H1 (cell line): ENCODE data around the gene ZNF771. TPM values are rescaled to one million over a fixed set of nuclear protein-coding genes. Genes with fewer than 3 reads are reported as not detected.
A peak's percentile ranks its signal among the peaks of the same experiment; 100 is the strongest.

Experiments used
- CTCF ChIA-PET: fragments of 300-600 bp; sonication (Branson Sonifier 250); formaldehyde crosslinking; loops from one replicate; lab custom pipeline; 2021; ENCODE audit not compliant: partially characterized antibody; lab: Charles Lee
- POLR2A ChIA-PET: fragments of 300-600 bp; sonication (Branson Sonifier 250); formaldehyde crosslinking; loops from one replicate; lab custom pipeline; 2021; ENCODE audit warnings: inconsistent platforms; ENCODE audit not compliant: partially characterized antibody; lab: Charles Lee
- DNase-seq, 2 experiments: peaks; one replicate each; pipeline versions ENCODE4 v3.0.0 to v3.0.0-alpha.2; 2010 to 2022; ENCODE audit warnings: low spot score in 2 of 2, low read depth in 1 of 2, mixed read lengths in 1 of 2
- FAIRE-seq: peaks from 2 replicates; lab custom pipeline; 2011; peaks lifted over from hg19 to GRCh38; lab: Jason Lieb, UNC
- H2AFZ ChIP-seq: 2 replicates; pipeline ENCODE4 v1.8.1; 2012; ENCODE audit warnings: low read length, inconsistent platforms
- H2AK5ac ChIP-seq: 2 replicates; pipeline ENCODE4 v1.6.1; 2013; ENCODE audit warnings: low read depth, low read length
- H2BK120ac ChIP-seq: replicated peaks from 2 replicates; pipeline ENCODE3; 2013; ENCODE audit warnings: low read depth, low read length, inconsistent platforms
- H2BK12ac ChIP-seq: 2 replicates; pipeline ENCODE4 v1.6.1; 2013; ENCODE audit warnings: low read depth, low read length
- H2BK15ac ChIP-seq: 2 replicates; pipeline ENCODE4 v1.6.1; 2013; ENCODE audit warnings: low read length
- H2BK20ac ChIP-seq: 2 replicates; pipeline ENCODE4 v1.6.1; 2013; ENCODE audit warnings: low read length
- H2BK5ac ChIP-seq: 2 replicates; pipeline ENCODE4 v1.6.1; 2013; ENCODE audit warnings: low read depth, low read length
- H3K14ac ChIP-seq: 2 replicates; pipeline ENCODE4 v1.6.1; 2013; ENCODE audit warnings: inconsistent platforms; ENCODE audit not compliant: insufficient read length
- H3K18ac ChIP-seq: 2 replicates; pipeline ENCODE4 v1.6.1; 2013; ENCODE audit warnings: low read length; ENCODE audit errors: extremely low read depth
- H3K23ac ChIP-seq: 2 replicates; pipeline ENCODE4 v1.6.1; 2013; ENCODE audit warnings: inconsistent platforms; ENCODE audit not compliant: insufficient read length
- H3K23me2 ChIP-seq: 2 replicates; pipeline ENCODE4 v1.6.1; 2013; ENCODE audit warnings: low read depth, low read length
- H3K27ac ChIP-seq: 2 replicates; pipeline ENCODE4 v1.6.1; 2011; ENCODE audit warnings: low read depth, low read length, inconsistent platforms
- H3K27me3 ChIP-seq, 4 experiments: replicated peaks in 1 of 4; 1 replicate in 1 of 4; 2 replicates in 3 of 4; pipeline versions ENCODE4 v1.6.1 to v1.8.1; 2011 to 2013; ENCODE audit warnings: low read length in 3 of 4, mild to moderate bottlenecking in 3 of 4, inconsistent platforms in 2 of 4, mixed read lengths in 2 of 4, moderate library complexity in 1 of 4; ENCODE audit not compliant: control insufficient read depth in 3 of 4, insufficient read depth in 3 of 4; ENCODE audit errors: extremely low read depth in 1 of 4
- H3K36me3 ChIP-seq, 4 experiments: 2 replicates each; pipeline versions ENCODE4 v1.6.1 to v1.8.1; 2011 to 2013; ENCODE audit warnings: mild to moderate bottlenecking in 4 of 4, low read length in 3 of 4, moderate library complexity in 2 of 4, control low read depth in 1 of 4, inconsistent platforms in 1 of 4; ENCODE audit not compliant: insufficient read depth in 4 of 4, control insufficient read depth in 2 of 4
- H3K4ac ChIP-seq: replicated peaks from 2 replicates; pipeline ENCODE3; 2013; ENCODE audit warnings: low read length, low read depth, mixed read lengths, inconsistent platforms; ENCODE audit not compliant: insufficient read length
- H3K4me1 ChIP-seq, 4 experiments: replicated peaks in 1 of 4; 1 replicate in 1 of 4; 2 replicates in 3 of 4; pipeline versions ENCODE4 v1.6.1 to v1.8.1; 2011 to 2013; ENCODE audit warnings: low read length in 3 of 4, inconsistent platforms in 2 of 4, mixed read lengths in 1 of 4; ENCODE audit not compliant: insufficient read depth in 4 of 4, control insufficient read depth in 3 of 4
- H3K4me2 ChIP-seq, 2 experiments: 2 replicates each; pipeline versions ENCODE4 v1.6.1 to v1.8.1; 2011 to 2013; ENCODE audit warnings: low read depth in 2 of 2, low read length in 2 of 2, control low read depth in 1 of 2, inconsistent platforms in 1 of 2, mild to moderate bottlenecking in 1 of 2; ENCODE audit not compliant: insufficient read depth in 1 of 2
- H3K4me3 ChIP-seq, 4 experiments: fragments of 200-600, 300-600 bp in 1 of 4; sonication (generic), shearing (Covaris generic), sonication (Bioruptor Twin) in 1 of 4; 2 replicates each; pipeline versions ENCODE4 v1.5.1 to v1.8.1; 2011 to 2016; ENCODE audit warnings: low read length in 4 of 4, low read depth in 3 of 4, control low read depth in 2 of 4, inconsistent platforms in 2 of 4, mild to moderate bottlenecking in 2 of 4, mixed read lengths in 1 of 4, moderate library complexity in 1 of 4; ENCODE audit not compliant: insufficient read depth in 2 of 4; ENCODE audit errors: extremely low read depth in 1 of 4
- H3K56ac ChIP-seq: replicated peaks from 2 replicates; pipeline ENCODE3; 2013; ENCODE audit warnings: low read depth, mild to moderate bottlenecking, mixed read lengths, low read length, inconsistent platforms; ENCODE audit not compliant: insufficient read length
- H3K79me1 ChIP-seq: 2 replicates; pipeline ENCODE4 v1.6.1; 2013; ENCODE audit warnings: low read depth, low read length, control low read depth
- H3K79me2 ChIP-seq, 2 experiments: 2 replicates each; pipeline versions ENCODE4 v1.6.1 to v1.8.1; 2012 to 2013; ENCODE audit warnings: low read length in 2 of 2, mild to moderate bottlenecking in 2 of 2, inconsistent platforms in 1 of 2; ENCODE audit not compliant: insufficient read depth in 2 of 2, control insufficient read depth in 1 of 2
- H3K9ac ChIP-seq, 4 experiments: replicated peaks in 1 of 4; 1 replicate in 1 of 4; 2 replicates in 3 of 4; pipeline versions ENCODE4 v1.6.1 to v1.8.1; 2011 to 2013; ENCODE audit warnings: low read depth in 3 of 4, low read length in 3 of 4, control low read depth in 2 of 4, mild to moderate bottlenecking in 2 of 4, moderate library complexity in 2 of 4, inconsistent platforms in 1 of 4; ENCODE audit errors: extremely low read depth in 1 of 4
- H3K9me3 ChIP-seq, 2 experiments: 2 replicates each; pipeline versions ENCODE4 v1.6.1 to v1.8.1; 2012 to 2013; ENCODE audit warnings: mild to moderate bottlenecking in 2 of 2, moderate library complexity in 2 of 2, control low read depth in 1 of 2, inconsistent platforms in 1 of 2, low read depth in 1 of 2, low read length in 1 of 2, mixed read lengths in 1 of 2; ENCODE audit not compliant: insufficient read depth in 2 of 2
- H4K20me1 ChIP-seq, 2 experiments: replicated peaks in 1 of 2; 2 replicates each; pipeline versions ENCODE3 to v1.8.1; 2011 to 2013; ENCODE audit warnings: inconsistent platforms in 2 of 2, low read length in 2 of 2, mild to moderate bottlenecking in 1 of 2; ENCODE audit not compliant: insufficient read depth in 2 of 2, control insufficient read depth in 1 of 2
- H4K5ac ChIP-seq: 2 replicates; pipeline ENCODE4 v1.6.1; 2013; ENCODE audit warnings: low read length, low read depth, mixed read lengths, inconsistent platforms; ENCODE audit not compliant: insufficient read length
- H4K8ac ChIP-seq: 2 replicates; pipeline ENCODE4 v1.8.0; 2013; ENCODE audit warnings: mild to moderate bottlenecking, moderate library complexity, low read length, inconsistent platforms; ENCODE audit not compliant: insufficient read depth; ENCODE audit errors: extremely low read depth
- H4K91ac ChIP-seq: replicated peaks from 2 replicates; pipeline ENCODE3; 2013; ENCODE audit warnings: low read length, mixed read lengths, inconsistent platforms; ENCODE audit not compliant: insufficient read length
- CTBP2 ChIP-seq: IDR thresholded peaks from 2 replicates; pipeline ENCODE4 v1.7.0; 2011; ENCODE audit warnings: borderline replicate concordance, mild to moderate bottlenecking, moderate library complexity, mixed read lengths, low read length; ENCODE audit not compliant: insufficient read depth, insufficient read length
- EGR1 ChIP-seq: IDR thresholded peaks from 2 replicates; pipeline ENCODE4 v1.6.1; 2011; ENCODE audit warnings: low read depth, low read length, borderline replicate concordance
- EP300 ChIP-seq, 2 experiments: IDR thresholded peaks; 1 replicate in 1 of 2; 2 replicates in 1 of 2; pipeline ENCODE4 v1.6.1; 2011 to 2012; ENCODE audit warnings: low read depth in 2 of 2, low read length in 2 of 2, mild to moderate bottlenecking in 2 of 2, borderline replicate concordance in 1 of 2, inconsistent platforms in 1 of 2, moderate library complexity in 1 of 2
- GABPA ChIP-seq: IDR thresholded peaks from 2 replicates; pipeline ENCODE4 v1.6.1; 2011; ENCODE audit warnings: mild to moderate bottlenecking, low read length, moderate library complexity, borderline replicate concordance; ENCODE audit not compliant: insufficient read depth
- NRF1 ChIP-seq: IDR thresholded peaks from 2 replicates; pipeline ENCODE4 v1.6.1; 2011; ENCODE audit warnings: mild to moderate bottlenecking, low read depth, low read length, improper control_type of control experiment
- RAD21 ChIP-seq, 2 experiments: IDR thresholded peaks in 1 of 2; conservative IDR thresholded peaks in 1 of 2; 2 replicates each; pipeline ENCODE4 v1.6.1; 2011; ENCODE audit warnings: low read depth in 2 of 2, low read length in 2 of 2, improper control_type of control experiment in 1 of 2, inconsistent platforms in 1 of 2, mild to moderate bottlenecking in 1 of 2, moderate library complexity in 1 of 2
- RFX5 ChIP-seq: IDR thresholded peaks from 2 replicates; pipeline ENCODE4 v1.6.1; 2011; ENCODE audit warnings: low read depth, low read length, improper control_type of control experiment, borderline replicate concordance
- SIN3A ChIP-seq, 2 experiments: IDR thresholded peaks in 1 of 2; conservative IDR thresholded peaks in 1 of 2; 2 replicates each; pipeline ENCODE4 v1.6.1; 2011 to 2012; ENCODE audit warnings: low read length in 2 of 2, improper control_type of control experiment in 1 of 2, low read depth in 1 of 2, mild to moderate bottlenecking in 1 of 2
- SP1 ChIP-seq: IDR thresholded peaks from 2 replicates; pipeline ENCODE4 v1.6.1; 2011; ENCODE audit warnings: low read depth, low read length
- SP2 ChIP-seq: IDR thresholded peaks from 2 replicates; pipeline ENCODE4 v1.6.1; 2012; ENCODE audit warnings: mild to moderate bottlenecking, low read length, inconsistent platforms
- SRF ChIP-seq: IDR thresholded peaks from 2 replicates; pipeline ENCODE4 v1.6.1; 2011; ENCODE audit warnings: mild to moderate bottlenecking, low read depth, low read length, moderate library complexity
- TAF1 ChIP-seq: IDR thresholded peaks from 2 replicates; pipeline ENCODE4 v1.6.1; 2011; ENCODE audit warnings: mild to moderate bottlenecking, low read depth, low read length
- YY1 ChIP-seq: IDR thresholded peaks from 2 replicates; pipeline ENCODE4 v1.6.1; 2011; ENCODE audit warnings: low read depth, mild to moderate bottlenecking, low read length
- WGBS, 2 experiments: shearing (Covaris generic) in 1 of 2; methylation state at CpG; one replicate each; pipeline versions ENCODE4 v1.1.6 to v1.1.7; 2013 to 2015; ENCODE audit warnings: low lambda C conversion rate in 2 of 2, mixed read lengths in 2 of 2, inconsistent platforms in 1 of 2, low coverage in 1 of 2, missing lambda C conversion rate in 1 of 2; ENCODE audit not compliant: insufficient replicate concordance in 2 of 2, insufficient coverage in 1 of 2, insufficient read length in 1 of 2; ENCODE audit errors: extremely low coverage in 1 of 2, missing lambda C conversion rate in 1 of 2; 5-methylcytosine and 5-hydroxymethylcytosine counted together
- polyA plus RNA-seq, 7 experiments: library from polyadenylated mRNA; depleted of rRNA in 3 of 7; stranded (reverse) in 5 of 7; unstranded in 2 of 7; fragments of >200 nt in 5 of 7; fragments of 200-250 nt in 2 of 7; gene quantifications; 1 replicate in 5 of 7; 2 replicates in 1 of 7; 4 replicates in 1 of 7; pipeline versions ENCODE4 v1.2.1 to v1.2.3, GENCODE V29; 2011 to 2013; ENCODE audit warnings: missing spikeins in 2 of 7, mixed read lengths in 2 of 7
- total RNA-seq: library from RNA; stranded (reverse); fragmentation: NEBNext Ultra II Directional; extraction: Animal tissue kit (Norgen Biotek cat#: 25700); gene quantifications from 2 replicates; pipeline ENCODE4 v1.2.1, GENCODE V29; 2021

The ZNF771 gene
- total and polyA plus RNA-seq, 2 of the 8 experiments (the other 6 are each of a cell fraction or from before 2014, with no cell fraction given) = 10.6 to 15.7 TPM

DNA sequence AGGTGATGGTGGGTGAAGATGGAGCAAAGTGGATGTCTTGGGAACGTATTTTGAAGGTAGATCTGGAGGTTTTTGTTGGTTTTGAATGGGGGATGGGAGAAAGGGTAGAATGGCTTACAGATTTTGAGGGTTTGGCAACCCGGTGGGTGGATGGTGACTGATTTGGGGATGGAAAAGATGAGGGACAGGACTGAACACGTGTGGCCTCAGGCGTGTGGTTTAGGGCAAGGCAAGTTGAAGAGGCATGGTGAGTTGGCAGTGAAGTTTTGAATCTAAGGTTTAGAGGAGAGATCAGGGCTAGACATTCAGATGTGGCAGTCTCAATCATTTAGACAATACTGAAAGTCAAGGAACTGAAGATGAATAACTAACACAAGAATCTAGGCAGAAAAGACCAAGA, 27.4 kb downstream of the ZNF771 start:
- Histone ChIP-seq H4K91ac (no peak overlapping the region), H3K23ac (no peak overlapping the region), H3K18ac (no peak overlapping the region), H2AFZ (no peak overlapping the region), H2AK5ac (no peak overlapping the region), H2BK15ac (0 out of 2 replicates have a peak overlapping the region, but pooled peaks have one; percentile 72), H3K79me1 (no peaks in the 10 kb centered on the region), H3K4me3 (no peak overlapping the region), H2BK5ac (no peak overlapping the region), H3K9ac (no peak overlapping the region), H3K23me2 (no peaks in the 10 kb centered on the region), H4K5ac (no peak overlapping the region), H3K4ac (no peak overlapping the region), H3K4me2 (no peak overlapping the region), H3K79me2 (no peaks in the 10 kb centered on the region), H3K36me3 (no peaks in the 10 kb centered on the region), H3K27me3 (0 out of 7 replicates have a peak, but pooled peaks cover 0 to 4% (median 0%) of the 10 kb centered on the region in 4 experiments), H3K27ac (no peak overlapping the region), H3K4me1 (peaks cover 0 to 4% (median 3%) of the 10 kb centered on the region in 4 experiments; a peak in 4 of 7 replicates), H4K8ac (no peak overlapping the region), H2BK12ac (no peak overlapping the region), H3K56ac (no peak overlapping the region), H2BK20ac (no peak overlapping the region), H3K9me3 (no peaks in the 10 kb centered on the region), H3K14ac (no peak overlapping the region), H4K20me1 (no peaks in the 10 kb centered on the region), H2BK120ac (no peak overlapping the region)
- WGBS, 2 experiments = 88% methylated on average over 4 of the region's 4 CpGs; no CpG with 5 or more reads in 1 of the 2 experiments
- FAIRE-seq (no peak), DNase-seq (no peak)
- CTCF ChIA-PET = interaction anchor here (0.6 to 1.4 kb wide), 4 partner anchors 14 to 180 kb away, joined by 3 to 9 read pairs (median 4); no protein-coding TSS in a partner anchor
- POLR2A ChIA-PET = interaction anchor here (0.7 to 1.4 kb wide), 3 partner anchors 9 to 137 kb away, joined by 3 read pairs; partner anchors contain the start of genes SEPHS2 and ZNF688
- no peak for TF ChIP-seq SP2
- TF ChIP-seq GABPA = no peak
- TF ChIP-seq RFX5 = no peak
- no peak for TF ChIP-seq RAD21 (IDR thresholded peaks at IDR 0.05 in 1 of 2, conservative IDR thresholded peaks at IDR 0.05 in 1 of 2; ENCODE audit: low read depth in 2 of 2, low read length in 2 of 2)
- TF ChIP-seq SRF = no peak
- no peak for TF ChIP-seq SP1
- TF ChIP-seq NRF1 = no peak
- TF ChIP-seq TAF1 = no peak
- TF ChIP-seq SIN3A (conservative IDR thresholded peaks at IDR 0.05 in 1 of 2, IDR thresholded peaks at IDR 0.05 in 1 of 2; ENCODE audit: low read depth in 1 of 2, low read length in 2 of 2) = no peak
- no peak for TF ChIP-seq EP300 (IDR thresholded peaks at IDR 0.05; ENCODE audit: borderline replicate concordance in 1 of 2, low read depth in 2 of 2, low read length in 2 of 2)
- no peak for TF ChIP-seq CTBP2
- TF ChIP-seq YY1 = no peak
- no peak for TF ChIP-seq EGR1
